ENCODE data around the gene TOM1L1. TPM values are rescaled to one million over a fixed set of nuclear protein-coding genes. Genes with fewer than 3 reads are reported as not detected.

The TOM1L1 gene
- total RNA-seq (not detected), total RNA-seq (0 to 3.1 (median 0.17) reads per million in 172 experiments)
- 1.1 TPM for polyA plus RNA-seq (2013, experiment 1 of 2)
- polyA plus RNA-seq (2013, experiment 2 of 2), result 0.64 TPM

GRCh38 chr17:54900457-54901229 is at the start of gene TOM1L1:
Gene TOM1L1, plus strand, starts transcription at chr17:54900852. Its CDS starts 14 bp downstream, at chr17:54900866.
- H3K27ac Mint-ChIP-seq, result no peak within 1 kb of the TSS
- ATAC-seq (ENCODE audit: poor library complexity) (peak; percentile 79), DNase-seq (peak in 8 of 14 experiments; percentile 1 to 42 (median 16))
- Histone ChIP-seq H3K27me3 (ENCODE audit: control insufficient read depth in 1 of 2, insufficient read depth in 2 of 2, low read length in 2 of 2) (peaks cover 15 to 21% of the 10 kb centered on the region in 2 experiments), H3K4me3 (ENCODE audit: low read length) (peak within 1 kb of the TSS; percentile 31), H3K4me1 (ENCODE audit: insufficient read depth, low read length) (peaks cover 11% of the 10 kb centered on the region), H3K27ac (ENCODE audit: low read depth in 1 of 2, low read length in 2 of 2) (no peak within 1 kb of the TSS), H3K36me3 (ENCODE audit: insufficient read depth, low read length) (no peaks in the 10 kb centered on the region), H3K9me3 (ENCODE audit: control insufficient read depth in 1 of 2, insufficient read depth in 1 of 2, low read length in 2 of 2) (no peaks in the 10 kb centered on the region)
- CTCF ChIA-PET, result no interaction called here
- peaks cover 41% of the 10 kb centered on the region for H3K27me3 Mint-ChIP-seq
- H3K36me3 Mint-ChIP-seq (ENCODE audit: low read depth), result no peaks in the 10 kb centered on the region
- TF ChIP-seq CTCF (IDR thresholded peaks at IDR 0.05), result no peak
- peaks cover 8% of the 10 kb centered on the region for H3K4me1 Mint-ChIP-seq (ENCODE audit: low read depth)
- peak within 1 kb of the TSS; percentile 55 for H3K4me3 Mint-ChIP-seq
- intact Hi-C loops (cut with DNase I, micrococcal nuclease), result no loop called here
- POLR2A ChIA-PET, result no interaction called here
- H3K9me3 Mint-ChIP-seq, result no peaks in the 10 kb centered on the region

GRCh38 chr17:54859187-54859586 is 41.5 kb upstream of the TOM1L1 start:
- intact Hi-C loops (cut with DNase I, micrococcal nuclease), result no loop called here
- no peak overlapping the region for H3K4me3 ChIP-seq (ENCODE audit: low read length)
- no peaks in the 10 kb centered on the region for H3K4me1 Mint-ChIP-seq (ENCODE audit: low read depth)
- H3K27ac ChIP-seq (ENCODE audit: low read depth in 1 of 2, low read length in 2 of 2), result no peak overlapping the region
- no peak for DNase-seq
- TF ChIP-seq CTCF (IDR thresholded peaks at IDR 0.05), result no peak
- ChIA-PET POLR2A (no interaction called here), CTCF (no interaction called here)
- no peak for ATAC-seq (ENCODE audit: poor library complexity)
- no peaks in the 10 kb centered on the region for H3K9me3 ChIP-seq (ENCODE audit: control insufficient read depth in 1 of 2, insufficient read depth in 1 of 2, low read length in 2 of 2)
- peaks cover 4% of the 10 kb centered on the region for H3K27me3 Mint-ChIP-seq
- no peaks in the 10 kb centered on the region for H3K9me3 Mint-ChIP-seq
- no peaks in the 10 kb centered on the region for H3K4me1 ChIP-seq (ENCODE audit: insufficient read depth, low read length)
- H3K36me3 ChIP-seq (ENCODE audit: insufficient read depth, low read length), result no peaks in the 10 kb centered on the region
- H3K27me3 ChIP-seq (ENCODE audit: control insufficient read depth in 1 of 2, insufficient read depth in 2 of 2, low read length in 2 of 2), result peaks cover 0 to 2% of the 10 kb centered on the region in 2 experiments
- no peak overlapping the region for H3K27ac Mint-ChIP-seq
- no peak overlapping the region for H3K4me3 Mint-ChIP-seq
- no peaks in the 10 kb centered on the region for H3K36me3 Mint-ChIP-seq (ENCODE audit: low read depth)

GRCh38 chr17:54860617-54861470 is 39.8 kb upstream of the TOM1L1 start:
- Histone ChIP-seq H3K9me3 (ENCODE audit: control insufficient read depth in 1 of 2, insufficient read depth in 1 of 2, low read length in 2 of 2) (no peaks in the 10 kb centered on the region), H3K27ac (ENCODE audit: low read depth in 1 of 2, low read length in 2 of 2) (no peak overlapping the region), H3K4me1 (ENCODE audit: insufficient read depth, low read length) (no peaks in the 10 kb centered on the region), H3K4me3 (ENCODE audit: low read length) (no peak overlapping the region), H3K27me3 (ENCODE audit: control insufficient read depth in 1 of 2, insufficient read depth in 2 of 2, low read length in 2 of 2) (peaks cover 0 to 2% of the 10 kb centered on the region in 2 experiments), H3K36me3 (ENCODE audit: insufficient read depth, low read length) (no peaks in the 10 kb centered on the region)
- H3K4me1 Mint-ChIP-seq (ENCODE audit: low read depth), result no peaks in the 10 kb centered on the region
- TF ChIP-seq CTCF (IDR thresholded peaks at IDR 0.05), result no peak
- H3K9me3 Mint-ChIP-seq, result no peaks in the 10 kb centered on the region
- no peak overlapping the region for H3K27ac Mint-ChIP-seq
- DNase-seq (no peak), ATAC-seq (ENCODE audit: poor library complexity) (no peak)
- peaks cover 4% of the 10 kb centered on the region for H3K27me3 Mint-ChIP-seq
- CTCF ChIA-PET, result no interaction called here
- POLR2A ChIA-PET, result no interaction called here
- H3K4me3 Mint-ChIP-seq, result no peak overlapping the region
- no peaks in the 10 kb centered on the region for H3K36me3 Mint-ChIP-seq (ENCODE audit: low read depth)
- intact Hi-C loops (cut with DNase I, micrococcal nuclease), result no loop called here
